BE2C (cell line): Measurements from ENCODE around the gene FLT4.

Source experiments
- DNase-seq: peaks from one replicate; pipeline ENCODE4 v3.0.0-alpha.2; 2020
- H3K27me3 ChIP-seq: fragments of 250-450 bp; sonication (Bioruptor Pico); 2 replicates; pipeline ENCODE4 v1.5.1; 2020; ENCODE audit warnings: mild to moderate bottlenecking
- H3K36me3 ChIP-seq: fragments of 250-450 bp; sonication (Bioruptor Pico); 2 replicates; pipeline ENCODE4 v1.5.1; 2020; ENCODE audit warnings: mild to moderate bottlenecking
- H3K4me1 ChIP-seq: fragments of 250-450 bp; sonication (Bioruptor Pico); 2 replicates; pipeline ENCODE4 v1.5.1; 2020
- H3K4me3 ChIP-seq: 2 replicates; pipeline ENCODE4 v1.5.1; 2011; ENCODE audit warnings: low read depth, low read length
- H3K9me3 ChIP-seq: fragments of 250-450 bp; sonication (Bioruptor Pico); 2 replicates; pipeline ENCODE4 v1.5.1; 2020
- CTCF ChIP-seq: IDR thresholded peaks from 2 replicates; pipeline ENCODE4 v1.5.1; 2012; ENCODE audit warnings: mild to moderate bottlenecking, low read depth, low read length

FLT4 gene

DNA sequence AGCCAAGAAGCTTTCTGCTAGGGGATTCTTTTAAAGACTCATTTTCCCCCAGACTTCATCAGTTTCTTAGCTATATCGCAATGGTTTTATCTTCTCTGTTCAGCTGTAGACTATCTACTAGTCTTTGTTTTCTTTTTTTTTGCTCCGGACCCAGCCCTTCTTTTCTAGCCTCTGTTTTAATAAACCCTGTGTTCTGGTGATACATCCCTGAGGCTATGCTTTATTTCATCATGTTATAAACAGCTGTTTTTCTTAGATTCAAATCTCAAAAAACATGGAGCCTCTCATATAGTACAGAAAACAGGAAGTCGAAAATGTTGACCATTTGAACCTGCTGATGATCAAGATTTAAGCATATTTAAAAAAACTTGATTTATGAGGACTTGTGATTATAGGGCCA lies 95.9 kb downstream of the FLT4 start:
- H3K36me3 ChIP-seq: peaks cover 73% of the 10 kb centered on the region
- H3K4me1 ChIP-seq: peaks cover under 1% of the 10 kb centered on the region; the same call in 1 of the 2 replicates
- no peaks in the 10 kb centered on the region for H3K9me3 ChIP-seq
- H3K4me3 ChIP-seq: no peak overlapping the region
- no peak for TF ChIP-seq CTCF
- DNase-seq: no peak
- no peaks in the 10 kb centered on the region for H3K27me3 ChIP-seq
